ENCODE data around the gene ACO2. TPM values are rescaled to one million over a fixed set of nuclear protein-coding genes. Genes with fewer than 3 reads are reported as not detected.

The ACO2 gene
- total RNA-seq, 1 donor from 2014 or later = 83.5 TPM

GRCh38 chr22:41446639-41447434 is 22.1 kb upstream of the ACO2 start, which contains the start of gene TOB2:
Gene TOB2 (minus strand): TSS chr22:41446801. CDS start chr22:41437345, 9,456 bp downstream.
- Mint-ChIP-seq H3K27ac (ENCODE audit: unreplicated experiment) (peak within 1 kb of the TSS; percentile 90), H3K4me1 (ENCODE audit: unreplicated experiment) (peaks cover 30% of the 10 kb centered on the region), H3K27me3 (ENCODE audit: unreplicated experiment) (peaks cover 26% of the 10 kb centered on the region), H3K36me3 (ENCODE audit: low read depth, unreplicated experiment) (peaks cover 11% of the 10 kb centered on the region), H3K9me3 (ENCODE audit: unreplicated experiment) (no peaks in the 10 kb centered on the region), H3K4me3 (ENCODE audit: unreplicated experiment) (peak within 1 kb of the TSS; percentile 98)
- peak; percentile 95 for DNase-seq (ENCODE audit: low spot score)
- TF ChIP-seq CTCF (IDR thresholded peaks at IDR 0.05; ENCODE audit: unreplicated experiment) = no peak

- H3K27me3 Mint-ChIP-seq (ENCODE audit: unreplicated experiment) = peaks cover 29% of the 10 kb centered on the region
Observed at GRCh38 chr22:41447435-41448188, 21.3 kb upstream of the ACO2 start.

DNA sequence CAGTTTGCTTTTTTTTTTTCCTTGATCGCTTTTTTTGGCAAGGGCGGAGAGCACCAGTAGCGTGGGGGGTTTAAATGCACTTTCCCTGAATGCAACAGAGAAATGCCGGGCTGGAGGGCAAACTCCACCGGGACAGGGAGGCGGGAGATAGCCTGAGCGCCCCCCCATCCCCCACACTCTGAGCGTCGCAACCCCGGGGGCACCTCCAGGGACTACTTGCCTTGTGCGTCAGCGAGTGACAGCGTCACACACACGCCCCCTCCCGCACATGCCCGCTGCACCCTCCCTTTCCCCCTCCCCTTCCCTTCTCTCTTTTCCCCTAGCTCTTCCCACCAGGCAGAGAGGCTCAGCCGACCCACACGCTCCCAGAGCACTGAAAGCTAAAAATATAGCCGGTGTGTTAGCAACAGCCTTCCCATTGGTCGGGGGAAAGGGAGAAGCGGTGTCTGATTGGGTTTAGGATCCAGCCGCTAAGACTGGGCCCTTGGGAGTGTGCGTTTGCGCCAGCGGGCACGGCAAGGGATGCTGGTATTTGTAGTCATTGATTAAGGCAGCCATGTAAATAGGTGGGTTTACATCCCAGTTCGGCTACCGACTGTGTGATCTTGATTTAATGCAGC is 20.6 kb upstream of the ACO2 start:
- Mint-ChIP-seq H3K4me3 (ENCODE audit: unreplicated experiment) (peak overlapping the region; percentile 95), H3K36me3 (ENCODE audit: low read depth, unreplicated experiment) (peaks cover 11% of the 10 kb centered on the region), H3K27ac (ENCODE audit: unreplicated experiment) (peak overlapping the region; percentile 86), H3K9me3 (ENCODE audit: unreplicated experiment) (no peaks in the 10 kb centered on the region), H3K4me1 (ENCODE audit: unreplicated experiment) (peaks cover 28% of the 10 kb centered on the region), H3K27me3 (ENCODE audit: unreplicated experiment) (peaks cover 29% of the 10 kb centered on the region)
- peak; percentile 87 for DNase-seq (ENCODE audit: low spot score)
- TF ChIP-seq CTCF (IDR thresholded peaks at IDR 0.05; ENCODE audit: unreplicated experiment) = no peak

More at GRCh38 chr22:41447435-41448188, 21.3 kb upstream of the ACO2 start:
- Mint-ChIP-seq H3K27ac (ENCODE audit: unreplicated experiment) (peak overlapping the region; percentile 90), H3K36me3 (ENCODE audit: low read depth, unreplicated experiment) (peaks cover 11% of the 10 kb centered on the region), H3K9me3 (ENCODE audit: unreplicated experiment) (no peaks in the 10 kb centered on the region), H3K4me3 (ENCODE audit: unreplicated experiment) (peak overlapping the region; percentile 98), H3K4me1 (ENCODE audit: unreplicated experiment) (peaks cover 30% of the 10 kb centered on the region)
- no peak for TF ChIP-seq CTCF (IDR thresholded peaks at IDR 0.05; ENCODE audit: unreplicated experiment)
- peak; percentile 73 for DNase-seq (ENCODE audit: low spot score)

- peaks cover 1% of the 10 kb centered on the region for H3K4me1 Mint-ChIP-seq (ENCODE audit: unreplicated experiment)
- DNase-seq (ENCODE audit: low spot score) = no peak
- no peak overlapping the region for H3K4me3 Mint-ChIP-seq (ENCODE audit: unreplicated experiment)
- no peak for TF ChIP-seq CTCF (IDR thresholded peaks at IDR 0.05; ENCODE audit: unreplicated experiment)
- no peak overlapping the region for H3K27ac Mint-ChIP-seq (ENCODE audit: unreplicated experiment)
- peaks cover 10% of the 10 kb centered on the region for H3K36me3 Mint-ChIP-seq (ENCODE audit: low read depth, unreplicated experiment)
- no peaks in the 10 kb centered on the region for H3K27me3 Mint-ChIP-seq (ENCODE audit: unreplicated experiment)
- no peaks in the 10 kb centered on the region for H3K9me3 Mint-ChIP-seq (ENCODE audit: unreplicated experiment)
Observed at GRCh38 chr22:41458161-41458728, 10.7 kb upstream of the ACO2 start.

All from endothelial cell (in vitro differentiated cells).